ENCODE data around the gene SELENON.
A peak's percentile ranks its signal among the peaks of the same experiment; 100 is the strongest.

SELENON gene

GRCh38 chr1:25787760-25788166 lies 12.2 kb upstream of the SELENON start:
- Histone ChIP-seq H3K4me1 (ENCODE audit: control insufficient read depth, insufficient read depth, low read length) (peaks cover 12% of the 10 kb centered on the region), H3K27ac (ENCODE audit: low read depth, low read length) (no peak overlapping the region), H3K4me3 (ENCODE audit: low read length) (no peak overlapping the region), H3K9ac (ENCODE audit: low read length) (no peak overlapping the region), H3K27me3 (ENCODE audit: control insufficient read depth, insufficient read depth, low read length) (no peaks in the 10 kb centered on the region), H3K36me3 (ENCODE audit: control insufficient read depth, insufficient read depth, low read length) (no peaks in the 10 kb centered on the region)

GRCh38 chr1:25790472-25790871 lies 9.5 kb upstream of the SELENON start:
- no peaks in the 10 kb centered on the region for H3K36me3 ChIP-seq (ENCODE audit: control insufficient read depth, insufficient read depth, low read length)
- no peaks in the 10 kb centered on the region for H3K27me3 ChIP-seq (ENCODE audit: control insufficient read depth, insufficient read depth, low read length)
- peaks cover 12% of the 10 kb centered on the region for H3K4me1 ChIP-seq (ENCODE audit: control insufficient read depth, insufficient read depth, low read length)
- H3K27ac ChIP-seq (ENCODE audit: low read depth, low read length) = no peak overlapping the region
- no peak overlapping the region for H3K4me3 ChIP-seq (ENCODE audit: low read length)
- no peak overlapping the region for H3K9ac ChIP-seq (ENCODE audit: low read length)

GRCh38 chr1:25792115-25792514 lies 7.9 kb upstream of the SELENON start:
- H3K27ac ChIP-seq (ENCODE audit: low read depth, low read length) = no peak overlapping the region

GRCh38 chr1:25793585-25794170 lies 6.3 kb upstream of the SELENON start:
- no peak overlapping the region for H3K9ac ChIP-seq (ENCODE audit: low read length)
- H3K4me1 ChIP-seq (ENCODE audit: control insufficient read depth, insufficient read depth, low read length) = peaks cover 3% of the 10 kb centered on the region
- H3K36me3 ChIP-seq (ENCODE audit: control insufficient read depth, insufficient read depth, low read length) = no peaks in the 10 kb centered on the region
- H3K27ac ChIP-seq (ENCODE audit: low read depth, low read length) = no peak overlapping the region
- H3K27me3 ChIP-seq (ENCODE audit: control insufficient read depth, insufficient read depth, low read length) = no peaks in the 10 kb centered on the region
- H3K4me3 ChIP-seq (ENCODE audit: low read length) = no peak overlapping the region

More at GRCh38 chr1:25792115-25792514, 7.9 kb upstream of the SELENON start:
- H3K36me3 ChIP-seq (ENCODE audit: control insufficient read depth, insufficient read depth, low read length) = no peaks in the 10 kb centered on the region
- no peak overlapping the region for H3K4me3 ChIP-seq (ENCODE audit: low read length)
- H3K27me3 ChIP-seq (ENCODE audit: control insufficient read depth, insufficient read depth, low read length) = no peaks in the 10 kb centered on the region
- H3K9ac ChIP-seq (ENCODE audit: low read length) = no peak overlapping the region
- H3K4me1 ChIP-seq (ENCODE audit: control insufficient read depth, insufficient read depth, low read length) = peaks cover 5% of the 10 kb centered on the region

- H3K4me3 ChIP-seq (ENCODE audit: low read length) = no peak overlapping the region
- H3K4me1 ChIP-seq (ENCODE audit: control insufficient read depth, insufficient read depth, low read length) = peaks cover 5% of the 10 kb centered on the region
- H3K27me3 ChIP-seq (ENCODE audit: control insufficient read depth, insufficient read depth, low read length) = no peaks in the 10 kb centered on the region
- H3K27ac ChIP-seq (ENCODE audit: low read depth, low read length) = no peak overlapping the region
- H3K36me3 ChIP-seq (ENCODE audit: control insufficient read depth, insufficient read depth, low read length) = no peaks in the 10 kb centered on the region
- no peak overlapping the region for H3K9ac ChIP-seq (ENCODE audit: low read length)
Observed at GRCh38 chr1:25794325-25794724, 5.7 kb upstream of the SELENON start.

GRCh38 chr1:25795211-25795610 lies 4.8 kb upstream of the SELENON start:
- Histone ChIP-seq H3K27ac (ENCODE audit: low read depth, low read length) (no peak overlapping the region), H3K4me3 (ENCODE audit: low read length) (no peak overlapping the region), H3K27me3 (ENCODE audit: control insufficient read depth, insufficient read depth, low read length) (no peaks in the 10 kb centered on the region), H3K4me1 (ENCODE audit: control insufficient read depth, insufficient read depth, low read length) (peaks cover 6% of the 10 kb centered on the region), H3K9ac (ENCODE audit: low read length) (no peak overlapping the region), H3K36me3 (ENCODE audit: control insufficient read depth, insufficient read depth, low read length) (no peaks in the 10 kb centered on the region)

- Histone ChIP-seq H3K9ac (ENCODE audit: low read length) (no peak overlapping the region), H3K27ac (ENCODE audit: low read depth, low read length) (peak overlapping the region; percentile 4), H3K36me3 (ENCODE audit: control insufficient read depth, insufficient read depth, low read length) (no peaks in the 10 kb centered on the region), H3K4me1 (ENCODE audit: control insufficient read depth, insufficient read depth, low read length) (peaks cover 11% of the 10 kb centered on the region), H3K4me3 (ENCODE audit: low read length) (no peak overlapping the region), H3K27me3 (ENCODE audit: control insufficient read depth, insufficient read depth, low read length) (no peaks in the 10 kb centered on the region)
Observed at GRCh38 chr1:25795946-25796810, 3.8 kb upstream of the SELENON start.

- H3K4me3 ChIP-seq (ENCODE audit: low read length) = no peak overlapping the region
- H3K9ac ChIP-seq (ENCODE audit: low read length) = no peak overlapping the region
- no peaks in the 10 kb centered on the region for H3K36me3 ChIP-seq (ENCODE audit: control insufficient read depth, insufficient read depth, low read length)
- peaks cover 11% of the 10 kb centered on the region for H3K4me1 ChIP-seq (ENCODE audit: control insufficient read depth, insufficient read depth, low read length)
- H3K27me3 ChIP-seq (ENCODE audit: control insufficient read depth, insufficient read depth, low read length) = no peaks in the 10 kb centered on the region
- peak overlapping the region; percentile 4 for H3K27ac ChIP-seq (ENCODE audit: low read depth, low read length)
Observed at GRCh38 chr1:25796811-25797458, 3.1 kb upstream of the SELENON start.

GRCh38 chr1:25797939-25798338 lies 2.1 kb upstream of the SELENON start:
- Histone ChIP-seq H3K36me3 (ENCODE audit: control insufficient read depth, insufficient read depth, low read length) (no peaks in the 10 kb centered on the region), H3K4me3 (ENCODE audit: low read length) (no peak overlapping the region), H3K4me1 (ENCODE audit: control insufficient read depth, insufficient read depth, low read length) (peaks cover 11% of the 10 kb centered on the region), H3K27me3 (ENCODE audit: control insufficient read depth, insufficient read depth, low read length) (no peaks in the 10 kb centered on the region), H3K27ac (ENCODE audit: low read depth, low read length) (no peak overlapping the region), H3K9ac (ENCODE audit: low read length) (no peak overlapping the region)

- Histone ChIP-seq H3K36me3 (ENCODE audit: control insufficient read depth, insufficient read depth, low read length) (no peaks in the 10 kb centered on the region), H3K27me3 (ENCODE audit: control insufficient read depth, insufficient read depth, low read length) (no peaks in the 10 kb centered on the region), H3K4me3 (ENCODE audit: low read length) (no peak overlapping the region), H3K4me1 (ENCODE audit: control insufficient read depth, insufficient read depth, low read length) (peaks cover 11% of the 10 kb centered on the region), H3K9ac (ENCODE audit: low read length) (no peak overlapping the region), H3K27ac (ENCODE audit: low read depth, low read length) (no peak overlapping the region)
Observed at GRCh38 chr1:25798666-25799351, 1.2 kb upstream of the SELENON start.

GRCh38 chr1:25799352-25799934 lies 550 bp upstream of the SELENON start:
- no peaks in the 10 kb centered on the region for H3K27me3 ChIP-seq (ENCODE audit: control insufficient read depth, insufficient read depth, low read length)
- H3K36me3 ChIP-seq (ENCODE audit: control insufficient read depth, insufficient read depth, low read length) = no peaks in the 10 kb centered on the region
- H3K9ac ChIP-seq (ENCODE audit: low read length) = peak overlapping the region; percentile 22
- H3K4me3 ChIP-seq (ENCODE audit: low read length) = peak overlapping the region; percentile 64
- H3K4me1 ChIP-seq (ENCODE audit: control insufficient read depth, insufficient read depth, low read length) = peaks cover 11% of the 10 kb centered on the region
- peak overlapping the region; percentile 84 for H3K27ac ChIP-seq (ENCODE audit: low read depth, low read length)

All from rectal smooth muscle tissue (tissue), 1 donor.